H1 (cell line): Measurements from ENCODE around the gene P3H1. TPM values are rescaled to one million over a fixed set of nuclear protein-coding genes. Genes with fewer than 3 reads are reported as not detected.

Experiments
- CBX8 ChIP-seq: fragments of 300-800, 300-1000 bp; sonication (generic); IDR thresholded peaks from 2 replicates; pipeline ENCODE4 v1.7.1; 2016; ENCODE audit warnings: low read depth, low read length, borderline replicate concordance
- POLR2A ChIP-seq, 2 experiments: IDR thresholded peaks; 1 replicate in 1 of 2; 2 replicates in 1 of 2; pipeline ENCODE4 v1.6.1; 2011; ENCODE audit warnings: low read depth in 2 of 2, low read length in 2 of 2, mild to moderate bottlenecking in 2 of 2; ENCODE audit errors: control extremely low read depth in 1 of 2
- POU5F1 ChIP-seq: IDR thresholded peaks from 2 replicates; pipeline ENCODE4 v1.6.1; 2011; ENCODE audit warnings: low read depth, mild to moderate bottlenecking, low read length, moderate library complexity
- RFX5 ChIP-seq: IDR thresholded peaks from 2 replicates; pipeline ENCODE4 v1.6.1; 2011; ENCODE audit warnings: low read depth, low read length, improper control_type of control experiment, borderline replicate concordance
- SAP30 ChIP-seq: fragments of 300-600 bp; sonication (generic); IDR thresholded peaks from 2 replicates; pipeline ENCODE4 v1.7.1; 2012; ENCODE audit warnings: low read length, moderate library complexity, mild to moderate bottlenecking, inconsistent platforms; ENCODE audit not compliant: insufficient read depth, insufficient replicate concordance
- SIRT6 ChIP-seq: IDR thresholded peaks from one replicate; pipeline ENCODE4 v1.7.1; 2012; ENCODE audit warnings: low read length, inconsistent platforms
- TBP ChIP-seq: IDR thresholded peaks from 2 replicates; pipeline ENCODE4 v1.6.1; 2011; ENCODE audit warnings: low read depth, low read length, improper control_type of control experiment
- ZNF274 ChIP-seq: IDR thresholded peaks from 2 replicates; pipeline ENCODE4 v1.7.0; 2012; ENCODE audit warnings: low read length, borderline replicate concordance; ENCODE audit errors: extremely low read depth
- polyA plus RNA-seq, 7 experiments: library from polyadenylated mRNA; depleted of rRNA in 3 of 7; stranded (reverse) in 5 of 7; unstranded in 2 of 7; fragments of >200 nt in 5 of 7; fragments of 200-250 nt in 2 of 7; gene quantifications; 1 replicate in 5 of 7; 2 replicates in 1 of 7; 4 replicates in 1 of 7; pipeline versions ENCODE4 v1.2.1 to v1.2.3, GENCODE V29; 2011 to 2013; ENCODE audit warnings: missing spikeins in 2 of 7, mixed read lengths in 2 of 7
- total RNA-seq: library from RNA; stranded (reverse); fragmentation: NEBNext Ultra II Directional; extraction: Animal tissue kit (Norgen Biotek cat#: 25700); gene quantifications from 2 replicates; pipeline ENCODE4 v1.2.1, GENCODE V29; 2021
- TF ChIP-seq, protein P1 (sequence below): IDR thresholded peaks from 2 replicates; pipeline ENCODE4 v1.6.1; 2011; ENCODE audit warnings: low read length, improper control_type of control experiment

Gene P3H1
- total and polyA plus RNA-seq, 2 of the 8 experiments (the other 6 are each of a cell fraction or from before 2014, with no cell fraction given), result 58.4 to 87.5 TPM

DNA sequence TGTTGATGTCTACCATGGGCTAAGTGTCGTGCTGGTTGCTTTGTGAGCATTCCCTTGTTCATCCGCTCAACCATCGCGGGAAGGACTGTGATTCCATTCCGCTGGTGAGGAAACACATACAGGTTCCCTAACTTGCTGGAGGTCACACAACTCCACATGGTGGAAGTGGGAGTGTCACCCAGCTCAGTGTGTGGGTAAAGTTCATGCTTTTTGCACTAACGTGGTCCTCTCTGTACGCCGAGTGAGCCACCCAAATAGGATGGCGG lies 22.7 kb downstream of the P3H1 start (continued):
- TF ChIP-seq SIRT6, result no peak
- no peak for TF ChIP-seq TBP
- no peak for TF ChIP-seq CBX8
- no peak for TF ChIP-seq RFX5
- TF ChIP-seq POU5F1, result no peak
- TF ChIP-seq, protein P1, sequence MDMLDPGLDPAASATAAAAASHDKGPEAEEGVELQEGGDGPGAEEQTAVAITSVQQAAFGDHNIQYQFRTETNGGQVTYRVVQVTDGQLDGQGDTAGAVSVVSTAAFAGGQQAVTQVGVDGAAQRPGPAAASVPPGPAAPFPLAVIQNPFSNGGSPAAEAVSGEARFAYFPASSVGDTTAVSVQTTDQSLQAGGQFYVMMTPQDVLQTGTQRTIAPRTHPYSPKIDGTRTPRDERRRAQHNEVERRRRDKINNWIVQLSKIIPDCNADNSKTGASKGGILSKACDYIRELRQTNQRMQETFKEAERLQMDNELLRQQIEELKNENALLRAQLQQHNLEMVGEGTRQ, result no peak
- TF ChIP-seq ZNF274, result no peak
- TF ChIP-seq POLR2A (IDR thresholded peaks at IDR 0.05; ENCODE audit: control extremely low read depth in 1 of 2, low read depth in 2 of 2, low read length in 2 of 2), result no peak
- no peak for TF ChIP-seq SAP30
